Measurements from ENCODE around the gene GNAQ. TPM values are rescaled to one million over a fixed set of nuclear protein-coding genes. Genes with fewer than 3 reads are reported as not detected.
"Not testable (repeated sequence)": the region's sequence is repeated elsewhere in the genome, so short reads cannot be mapped to it uniquely, and the experiment has no call there.

Gene GNAQ
- total RNA-seq, 1 experiment from 2014 or later = 29.2 TPM

DNA sequence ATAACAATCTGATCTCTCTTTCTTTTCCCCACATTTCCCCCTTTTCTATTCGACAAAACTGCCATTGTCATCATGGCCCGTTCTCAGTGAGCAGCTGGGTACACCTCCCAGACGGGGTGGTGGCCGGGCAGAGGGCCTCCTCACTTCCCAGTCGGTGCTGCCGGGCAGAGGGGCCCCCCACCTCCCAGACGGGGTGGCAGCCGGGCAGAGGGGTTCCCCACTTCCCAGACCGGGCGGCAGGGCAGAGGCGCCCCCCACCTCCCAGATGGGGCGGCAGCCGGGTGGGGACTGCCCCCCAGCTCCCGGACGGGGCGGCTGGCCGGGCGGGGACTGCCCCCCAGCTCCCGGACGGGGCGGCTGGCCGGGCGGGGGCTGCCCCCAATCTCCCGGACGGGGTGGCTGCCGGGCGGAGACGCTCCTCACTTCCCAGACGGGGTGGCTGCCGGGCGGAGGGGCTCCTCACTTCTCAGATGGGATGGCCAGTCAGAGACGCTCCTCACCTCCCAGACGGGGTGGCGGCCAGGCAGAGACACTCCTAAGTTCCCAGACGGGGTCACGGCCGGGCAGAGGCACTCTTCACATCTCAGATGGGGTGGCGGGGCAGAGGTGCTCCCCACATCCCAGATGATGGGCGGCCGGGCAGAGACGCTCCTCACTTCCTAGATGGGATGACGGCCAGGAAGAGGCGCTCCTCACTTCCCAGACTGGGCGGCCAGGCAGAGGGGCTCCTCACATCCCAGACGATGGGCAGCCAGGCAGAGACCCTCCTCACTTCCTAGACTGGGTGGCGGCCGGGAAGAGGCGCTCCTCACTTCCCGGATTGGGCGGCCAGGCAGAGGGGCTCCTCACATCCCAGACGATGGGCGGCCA lies 328.9 kb downstream of the GNAQ start:
- not testable (repeated sequence) for DNase-seq (ENCODE audit: low read depth)

- no peak for DNase-seq (ENCODE audit: low read depth)
Measured at GRCh38 chr9:77697238-77697984, 334.2 kb downstream of the GNAQ start.

GRCh38 chr9:77690723-77691122 lies 340.9 kb downstream of the GNAQ start:
- not testable (repeated sequence) for DNase-seq (ENCODE audit: low read depth)

- not testable (repeated sequence) for DNase-seq (ENCODE audit: low read depth)
Measured at GRCh38 chr9:77690119-77690518, 341.5 kb downstream of the GNAQ start.

GRCh38 chr9:77687737-77688136 lies 343.9 kb downstream of the GNAQ start:
- DNase-seq (ENCODE audit: low read depth) = not testable (repeated sequence)

GRCh38 chr9:77680581-77680980 lies 351.0 kb downstream of the GNAQ start:
- no peak for DNase-seq (ENCODE audit: low read depth)

- no peak for DNase-seq (ENCODE audit: low read depth)
Measured at GRCh38 chr9:77679661-77680368, 351.8 kb downstream of the GNAQ start.

DNA sequence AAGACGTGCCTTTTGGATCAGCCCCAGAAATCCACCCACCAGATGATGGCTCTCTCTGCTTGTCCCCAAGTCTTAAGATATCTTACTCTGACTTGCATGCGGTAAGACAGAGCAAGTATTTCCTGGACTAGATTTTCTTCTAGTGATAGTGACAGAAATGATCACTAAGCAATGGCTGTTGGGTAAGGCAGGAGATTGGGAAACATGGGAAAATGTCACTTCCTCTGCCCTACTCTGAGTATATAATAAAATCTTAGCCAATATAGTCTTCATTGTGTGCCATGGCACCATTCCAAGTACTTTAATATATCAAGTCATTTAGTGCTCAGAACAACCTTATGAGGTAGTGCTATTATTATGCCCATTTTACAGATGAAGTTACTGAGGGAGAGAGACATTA lies 352.5 kb downstream of the GNAQ start:
- DNase-seq (ENCODE audit: low read depth) = no peak

- DNase-seq (ENCODE audit: low read depth) = no peak
Measured at GRCh38 chr9:77677957-77678535, 353.6 kb downstream of the GNAQ start.

DNA sequence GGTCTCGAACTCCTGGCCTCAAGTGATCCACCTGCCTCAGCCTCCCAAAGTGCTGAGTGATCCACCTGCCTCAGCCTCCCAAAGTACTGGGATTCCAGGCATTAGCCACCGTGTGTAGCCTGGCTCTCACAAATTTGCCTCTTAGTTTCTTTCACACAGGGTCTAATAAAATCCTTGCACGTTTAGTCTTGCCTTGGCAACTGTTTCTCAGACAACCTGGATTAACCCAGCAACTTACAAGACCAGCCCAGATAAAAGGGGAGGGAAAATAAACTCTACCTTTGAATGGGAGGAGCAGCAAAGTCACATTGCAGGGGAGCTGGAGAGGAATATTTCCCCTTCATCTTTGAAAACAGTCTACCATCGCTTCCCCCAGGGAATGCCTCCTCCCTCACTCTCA lies 354.2 kb downstream of the GNAQ start:
- DNase-seq (ENCODE audit: low read depth) = no peak

DNA sequence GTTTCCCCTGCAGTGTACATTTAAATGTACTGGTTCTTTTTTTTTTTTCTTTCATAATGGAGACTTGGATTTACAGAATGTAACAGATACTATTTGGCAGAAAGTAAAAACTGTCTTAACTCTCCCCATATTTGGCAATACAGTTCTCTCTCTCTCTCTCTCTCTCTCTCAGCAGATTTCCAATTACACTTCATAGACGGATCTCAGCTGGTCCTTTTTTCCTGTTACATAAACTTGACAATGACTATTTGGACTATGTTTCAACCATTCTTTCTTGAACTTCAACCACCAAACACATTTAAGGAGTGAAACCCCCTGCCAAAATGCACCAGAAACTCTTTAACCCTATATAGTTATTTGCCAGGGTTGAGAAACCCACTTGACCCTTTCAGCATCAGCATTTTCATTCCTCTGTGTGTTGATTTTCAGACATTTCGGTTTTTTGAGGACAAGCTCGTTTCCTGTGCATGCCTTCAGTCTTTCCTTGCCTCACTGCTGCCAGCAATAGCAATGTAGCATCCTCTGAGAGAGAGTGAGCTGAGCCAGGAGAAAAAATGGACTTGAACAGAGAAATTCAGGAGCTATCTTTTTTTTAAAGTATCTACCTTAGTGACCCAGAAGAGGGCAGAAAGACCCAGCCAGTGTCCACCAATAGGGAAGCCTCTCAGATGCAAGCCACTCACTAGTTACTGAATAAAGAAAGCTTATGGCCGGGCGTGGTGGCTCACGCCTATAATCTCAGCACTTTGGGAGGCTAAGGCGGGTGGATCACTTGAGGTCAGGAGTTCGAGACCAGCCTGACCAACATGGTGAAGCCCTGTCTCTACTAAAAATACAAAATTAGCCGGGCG lies 357.4 kb downstream of the GNAQ start:
- no peak for DNase-seq (ENCODE audit: low read depth)

- no peak for DNase-seq (ENCODE audit: low read depth)
Measured at GRCh38 chr9:77672183-77672582, 359.4 kb downstream of the GNAQ start.

DNA sequence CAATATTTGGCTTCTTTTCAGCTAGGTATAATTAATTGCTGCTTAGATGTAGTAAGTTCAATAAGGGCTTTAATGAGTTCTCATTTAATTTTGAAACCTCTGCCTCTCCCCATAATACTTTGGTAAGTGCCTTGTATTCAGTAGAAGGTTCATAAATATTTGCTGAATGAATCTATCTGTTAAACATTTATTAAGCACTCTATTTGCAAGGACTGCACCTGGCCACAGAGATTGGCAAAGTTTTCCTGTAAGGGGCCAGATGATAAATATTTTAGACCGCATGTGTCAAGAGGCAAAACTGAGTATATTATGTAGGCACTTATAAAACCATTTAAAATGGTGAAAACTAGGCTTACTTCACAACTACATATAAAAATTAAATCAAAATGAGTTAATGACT lies 364.5 kb downstream of the GNAQ start:
- no peak for DNase-seq (ENCODE audit: low read depth)

Other genes starting within 250 kb of the GNAQ start
- 34.2 and 39.2 TPM in 2 replicates for gene CEP78, start 204.3 kb upstream of the GNAQ start, total RNA-seq (2014; rRNA removed)

Measured in LHCN-M2 (cell line).